DLD1 (cell line): ENCODE measurements around the gene POSTN.

ENCODE experiments used
- in situ Hi-C: cut with HindIII; loops from 2 replicates; pipeline ENCODE4 v1.10.0; 2017; ENCODE audit warnings: low sequenced_read_pairs

The POSTN gene

DNA sequence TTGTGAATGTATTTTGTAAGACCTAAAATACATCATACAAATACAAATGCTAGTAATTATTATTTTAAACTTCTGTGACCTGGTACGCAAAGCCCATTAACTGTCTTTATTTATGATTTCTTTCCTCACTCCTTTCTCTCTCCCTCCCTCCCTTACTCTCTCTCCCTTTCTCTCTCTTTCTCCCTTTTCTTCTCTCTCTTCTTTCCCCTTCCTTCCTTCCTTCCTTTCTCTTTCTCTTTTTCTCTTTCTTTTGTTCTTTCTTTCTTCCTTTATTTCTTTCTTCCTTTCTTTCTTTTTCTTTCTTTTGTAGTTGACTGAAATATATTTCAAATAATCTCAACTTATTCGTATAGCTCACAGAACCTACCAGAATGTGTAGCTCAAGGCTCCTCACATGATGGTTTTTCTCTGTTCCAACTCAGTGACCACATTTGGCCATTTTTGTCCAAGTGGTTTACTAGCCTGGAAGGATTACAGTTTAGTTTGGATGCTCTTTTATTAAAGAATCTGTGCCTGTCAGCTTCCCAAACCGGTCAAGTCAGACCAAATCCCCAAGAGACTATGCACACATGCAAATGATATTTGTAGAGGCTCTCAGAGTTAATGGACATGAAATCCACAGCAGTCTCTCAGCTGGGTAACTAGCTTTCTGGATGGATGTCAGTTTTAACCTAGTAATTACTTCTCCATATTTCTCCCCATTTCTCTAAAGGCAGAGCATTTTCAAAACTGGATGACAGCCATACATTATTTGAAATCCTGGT lies 71.7 kb downstream of the POSTN start:
- in situ Hi-C loops = no loop called here

- in situ Hi-C loops = no loop called here
These were observed 83.3 kb downstream of the POSTN start for GRCh38 chr13:37515226-37515625.
